ENCODE results near the gene SORCS1.

SORCS1 gene

GRCh38 chr10:106563384-106563783 is 601.1 kb downstream of the SORCS1 start:
- no peaks in the 10 kb centered on the region for H3K9me3 ChIP-seq (ENCODE audit: control insufficient read depth, insufficient read depth, low read length)
- no peak overlapping the region for H3K27ac ChIP-seq (ENCODE audit: low read depth, low read length)
- no peak overlapping the region for H3K4me3 ChIP-seq (ENCODE audit: low read length)
- no peaks in the 10 kb centered on the region for H3K9me2 ChIP-seq (replicated peaks; ENCODE audit: control insufficient read depth, low read length)
- no peaks in the 10 kb centered on the region for H4K20me1 ChIP-seq (ENCODE audit: control insufficient read depth, insufficient read depth, low read depth, low read length)
- H3K27me3 ChIP-seq (ENCODE audit: control insufficient read depth, low read length) = no peaks in the 10 kb centered on the region
- TF ChIP-seq, protein P1, sequence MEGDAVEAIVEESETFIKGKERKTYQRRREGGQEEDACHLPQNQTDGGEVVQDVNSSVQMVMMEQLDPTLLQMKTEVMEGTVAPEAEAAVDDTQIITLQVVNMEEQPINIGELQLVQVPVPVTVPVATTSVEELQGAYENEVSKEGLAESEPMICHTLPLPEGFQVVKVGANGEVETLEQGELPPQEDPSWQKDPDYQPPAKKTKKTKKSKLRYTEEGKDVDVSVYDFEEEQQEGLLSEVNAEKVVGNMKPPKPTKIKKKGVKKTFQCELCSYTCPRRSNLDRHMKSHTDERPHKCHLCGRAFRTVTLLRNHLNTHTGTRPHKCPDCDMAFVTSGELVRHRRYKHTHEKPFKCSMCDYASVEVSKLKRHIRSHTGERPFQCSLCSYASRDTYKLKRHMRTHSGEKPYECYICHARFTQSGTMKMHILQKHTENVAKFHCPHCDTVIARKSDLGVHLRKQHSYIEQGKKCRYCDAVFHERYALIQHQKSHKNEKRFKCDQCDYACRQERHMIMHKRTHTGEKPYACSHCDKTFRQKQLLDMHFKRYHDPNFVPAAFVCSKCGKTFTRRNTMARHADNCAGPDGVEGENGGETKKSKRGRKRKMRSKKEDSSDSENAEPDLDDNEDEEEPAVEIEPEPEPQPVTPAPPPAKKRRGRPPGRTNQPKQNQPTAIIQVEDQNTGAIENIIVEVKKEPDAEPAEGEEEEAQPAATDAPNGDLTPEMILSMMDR (IDR thresholded peaks at IDR 0.05; ENCODE audit: low read depth, low read length, poor library complexity, severe bottlenecking) = no peak
- no peak for TF ChIP-seq EZH2phosphoT487 (IDR thresholded peaks at IDR 0.05; ENCODE audit: borderline replicate concordance, low read length)
- H3K4me1 ChIP-seq (ENCODE audit: control insufficient read depth, low read length) = no peaks in the 10 kb centered on the region
- no peak overlapping the region for H3K4me2 ChIP-seq (ENCODE audit: low read length)
- no peaks in the 10 kb centered on the region for H3K36me3 ChIP-seq (ENCODE audit: control insufficient read depth, low read length)
- H3F3A ChIP-seq (ENCODE audit: control insufficient read depth, insufficient read depth) = no peaks in the 10 kb centered on the region
- H3K79me2 ChIP-seq (ENCODE audit: control insufficient read depth, low read length) = no peaks in the 10 kb centered on the region

DNA sequence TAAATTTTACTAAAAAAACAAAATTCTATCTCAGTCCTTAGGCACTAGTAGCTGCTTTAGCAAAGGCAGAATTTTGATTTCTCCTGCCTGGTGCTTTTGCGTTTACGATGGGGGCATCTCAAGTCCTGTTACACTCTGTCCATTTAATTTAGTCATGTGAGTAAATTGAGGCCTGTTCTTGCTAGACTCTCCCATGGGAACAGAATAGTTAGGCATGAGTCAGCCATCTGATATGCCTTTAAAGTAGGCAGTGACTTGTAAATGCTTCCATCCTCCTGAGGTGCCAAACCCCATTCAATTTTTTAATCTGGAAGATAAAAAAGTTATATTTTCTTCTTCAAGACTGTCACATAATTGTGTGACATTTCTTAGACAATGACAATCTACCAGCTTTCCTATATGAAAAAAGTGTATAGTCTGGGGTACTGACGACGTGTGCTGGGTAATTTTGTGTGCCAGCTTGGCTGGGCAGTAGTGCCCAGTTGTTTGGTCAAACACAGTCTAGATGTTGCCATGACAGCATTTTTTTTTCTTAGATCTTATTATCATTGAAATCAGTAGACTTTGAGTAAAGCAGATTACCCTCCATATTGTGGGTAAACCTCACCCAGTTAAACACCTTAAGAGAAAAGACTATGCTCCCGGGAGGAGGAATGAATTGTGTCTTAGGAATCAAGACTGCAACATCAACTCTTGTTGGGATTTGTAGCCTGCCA is 603.4 kb downstream of the SORCS1 start:
- Histone ChIP-seq H3K9me3 (ENCODE audit: control insufficient read depth, insufficient read depth, low read length) (no peaks in the 10 kb centered on the region), H3F3A (ENCODE audit: control insufficient read depth, insufficient read depth) (no peaks in the 10 kb centered on the region), H3K4me1 (ENCODE audit: control insufficient read depth, low read length) (no peaks in the 10 kb centered on the region), H3K4me3 (ENCODE audit: low read length) (no peak overlapping the region), H3K27ac (ENCODE audit: low read depth, low read length) (no peak overlapping the region), H3K27me3 (ENCODE audit: control insufficient read depth, low read length) (no peaks in the 10 kb centered on the region), H3K4me2 (ENCODE audit: low read length) (no peak overlapping the region), H4K20me1 (ENCODE audit: control insufficient read depth, insufficient read depth, low read depth, low read length) (no peaks in the 10 kb centered on the region), H3K79me2 (ENCODE audit: control insufficient read depth, low read length) (no peaks in the 10 kb centered on the region), H3K9me2 (replicated peaks; ENCODE audit: control insufficient read depth, low read length) (no peaks in the 10 kb centered on the region), H3K36me3 (ENCODE audit: control insufficient read depth, low read length) (no peaks in the 10 kb centered on the region)
- TF ChIP-seq, protein P1 (IDR thresholded peaks at IDR 0.05; ENCODE audit: low read depth, low read length, poor library complexity, severe bottlenecking) = no peak
- no peak for TF ChIP-seq EZH2phosphoT487 (IDR thresholded peaks at IDR 0.05; ENCODE audit: borderline replicate concordance, low read length)

DNA sequence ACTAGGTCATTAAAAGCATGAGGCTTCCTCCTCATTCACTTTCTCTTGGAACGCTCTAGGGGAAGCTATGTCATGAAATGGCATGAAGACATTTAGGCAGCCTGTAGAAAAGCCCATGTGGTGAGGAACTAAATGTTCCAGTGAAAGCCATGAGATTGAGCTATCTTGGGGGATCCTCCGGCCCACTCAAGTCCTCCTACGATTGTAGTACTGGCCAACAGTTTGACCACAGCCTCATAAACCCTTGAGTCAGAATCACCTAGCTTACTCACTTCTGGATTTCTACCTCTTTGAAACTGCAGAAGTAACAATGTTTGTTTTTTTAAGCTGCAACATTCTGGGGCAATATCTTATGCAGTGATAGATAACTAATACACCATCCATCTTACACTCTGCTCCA is 605.1 kb downstream of the SORCS1 start:
- Histone ChIP-seq H3K4me1 (ENCODE audit: control insufficient read depth, low read length) (no peaks in the 10 kb centered on the region), H3K79me2 (ENCODE audit: control insufficient read depth, low read length) (no peaks in the 10 kb centered on the region), H3K27me3 (ENCODE audit: control insufficient read depth, low read length) (no peaks in the 10 kb centered on the region), H3K4me2 (ENCODE audit: low read length) (no peak overlapping the region), H3K27ac (ENCODE audit: low read depth, low read length) (no peak overlapping the region), H3F3A (ENCODE audit: control insufficient read depth, insufficient read depth) (no peaks in the 10 kb centered on the region), H3K9me3 (ENCODE audit: control insufficient read depth, insufficient read depth, low read length) (no peaks in the 10 kb centered on the region), H3K4me3 (ENCODE audit: low read length) (no peak overlapping the region), H3K9me2 (replicated peaks; ENCODE audit: control insufficient read depth, low read length) (no peaks in the 10 kb centered on the region), H3K36me3 (ENCODE audit: control insufficient read depth, low read length) (no peaks in the 10 kb centered on the region), H4K20me1 (ENCODE audit: control insufficient read depth, insufficient read depth, low read depth, low read length) (no peaks in the 10 kb centered on the region)
- TF ChIP-seq, protein P1 (IDR thresholded peaks at IDR 0.05; ENCODE audit: low read depth, low read length, poor library complexity, severe bottlenecking) = no peak
- no peak for TF ChIP-seq EZH2phosphoT487 (IDR thresholded peaks at IDR 0.05; ENCODE audit: borderline replicate concordance, low read length)
